HG03103 (cell line): ENCODE data around the gene CAMK1D.
"Not testable (repeated sequence)": the region's sequence is repeated elsewhere in the genome, so short reads cannot be mapped to it uniquely, and the experiment has no call there.

ENCODE experiments used
- ATAC-seq: cut with Tn5 transposase; IDR thresholded peaks from one replicate; pipeline ENCODE4 v1.9.1; 2021; ENCODE audit warnings: low read depth; ENCODE audit not compliant: unreplicated experiment

CAMK1D gene

DNA sequence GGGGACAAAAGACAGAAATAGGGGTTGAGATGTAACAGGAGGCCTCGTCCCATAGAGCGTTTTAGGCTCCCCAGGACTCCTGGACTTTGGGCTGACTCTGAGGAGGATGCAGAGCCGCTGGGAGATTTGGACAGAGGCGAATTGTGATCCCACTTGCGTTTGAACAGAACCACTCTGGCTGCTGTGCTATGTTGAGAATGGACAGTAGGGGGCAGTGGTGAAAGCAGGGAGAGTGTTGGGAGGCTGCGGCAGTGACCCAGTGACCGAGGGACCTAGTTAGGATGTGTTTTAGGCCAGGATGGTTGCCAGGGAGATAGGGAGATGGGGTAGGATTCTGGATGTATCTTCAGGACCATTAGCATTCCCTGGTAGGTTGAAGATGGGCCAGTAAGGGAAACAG is 380.5 kb downstream of the CAMK1D start:
- ATAC-seq: no peak

DNA sequence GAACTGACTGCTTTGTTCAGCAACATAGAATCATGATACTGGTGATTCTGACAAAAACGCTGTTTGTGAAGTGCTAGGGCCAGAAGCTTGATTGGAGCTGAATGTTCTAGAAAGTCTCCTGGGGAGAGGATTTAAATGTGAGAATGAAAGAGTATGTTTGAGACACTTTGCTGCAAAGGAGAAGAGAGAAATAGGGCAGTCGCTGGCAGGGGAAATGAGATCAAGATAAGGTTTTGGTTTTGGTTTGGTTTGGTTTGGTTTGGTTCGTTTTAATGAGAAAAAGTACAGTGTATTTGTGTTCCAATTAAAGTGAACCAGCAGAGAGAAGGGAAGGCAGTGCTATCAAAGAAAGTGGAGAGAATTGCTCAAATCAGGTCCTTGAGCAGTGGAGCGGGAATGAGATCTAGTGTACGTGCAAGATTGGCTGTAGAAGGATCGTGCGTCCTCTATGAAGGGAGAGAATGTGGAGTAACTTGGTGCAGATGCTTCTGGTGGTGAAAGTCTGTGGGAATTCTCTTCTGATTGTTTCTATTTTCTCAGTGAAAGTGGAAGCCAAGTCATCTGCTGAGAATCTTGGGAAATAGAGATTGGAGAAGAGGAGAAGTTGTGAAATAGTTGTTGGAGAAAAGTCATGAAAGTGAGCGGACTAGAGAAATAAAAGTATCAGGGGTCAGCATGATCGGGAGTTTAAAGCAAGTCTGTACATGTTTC is 381.6 kb downstream of the CAMK1D start:
- ATAC-seq: no peak

- no peak for ATAC-seq
These were observed 383.9 kb downstream of the CAMK1D start for GRCh38 chr10:12733271-12733670.

- no peak for ATAC-seq
These were observed 386.6 kb downstream of the CAMK1D start for GRCh38 chr10:12735843-12736462.

DNA sequence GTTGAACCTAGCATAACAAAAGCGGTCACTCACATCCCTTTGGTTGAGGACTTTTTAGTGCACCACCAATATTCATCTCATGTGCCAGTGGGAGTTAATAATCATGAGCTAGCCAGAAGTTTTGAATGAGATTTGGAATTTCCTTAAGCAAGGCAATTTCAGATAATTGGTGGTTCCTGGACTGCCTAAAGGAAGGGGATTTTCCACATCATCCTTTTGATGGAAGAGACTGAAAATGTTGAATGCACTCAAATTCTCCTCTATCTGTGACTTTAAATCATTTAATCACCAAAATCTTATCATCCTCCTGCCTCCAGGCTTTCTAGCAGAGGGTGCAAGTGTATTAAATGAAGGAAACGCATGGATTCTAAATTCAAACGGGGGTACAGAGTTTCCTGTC is 391.5 kb downstream of the CAMK1D start:
- ATAC-seq: no peak

DNA sequence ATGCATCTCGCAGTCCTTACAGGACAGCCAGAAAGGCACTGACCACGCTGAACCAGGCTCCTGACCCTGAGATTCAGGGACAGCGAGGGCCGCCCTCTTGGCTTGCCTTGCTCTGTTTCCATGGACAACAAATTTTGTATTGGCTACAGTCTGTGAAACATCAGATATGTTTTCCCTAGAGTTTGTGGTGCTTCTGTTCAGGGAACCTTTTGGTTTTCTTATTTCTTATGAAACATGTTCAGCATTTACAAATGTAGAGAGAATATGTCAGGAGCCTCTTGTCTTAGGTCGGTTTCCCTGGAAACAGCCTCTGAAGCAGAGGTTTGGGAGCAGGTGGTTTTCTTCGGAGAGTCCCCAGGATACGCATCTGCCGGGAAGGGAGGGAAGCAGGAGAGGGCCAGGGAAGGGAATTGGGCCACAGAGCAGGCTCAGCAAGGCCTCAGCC is 392.0 kb downstream of the CAMK1D start:
- no peak for ATAC-seq

- ATAC-seq: no peak
These were observed 393.4 kb downstream of the CAMK1D start for GRCh38 chr10:12742771-12743170.

- not testable (repeated sequence) for ATAC-seq
These were observed 394.1 kb downstream of the CAMK1D start for GRCh38 chr10:12743466-12743865.

DNA sequence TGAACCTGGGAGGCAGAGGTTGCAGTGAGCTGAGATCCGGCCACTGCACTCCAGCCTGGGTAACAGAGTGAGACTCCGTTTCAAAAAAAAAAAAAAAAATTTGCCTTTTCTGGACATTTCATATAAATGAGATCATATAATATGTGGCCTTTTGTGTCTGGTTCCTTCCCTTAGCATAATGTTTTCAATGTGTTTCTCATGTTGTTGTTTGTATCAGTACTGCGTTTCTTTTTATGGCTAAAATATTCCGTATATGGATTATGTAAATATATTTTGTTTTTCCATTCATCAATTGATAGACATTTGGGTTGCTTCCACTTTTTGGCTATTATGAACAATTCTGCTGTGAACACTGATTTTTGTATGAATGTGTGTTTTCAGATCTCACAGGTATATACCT is 394.6 kb downstream of the CAMK1D start:
- no peak for ATAC-seq

GRCh38 chr10:12748186-12748585 is 398.8 kb downstream of the CAMK1D start:
- ATAC-seq: no peak

DNA sequence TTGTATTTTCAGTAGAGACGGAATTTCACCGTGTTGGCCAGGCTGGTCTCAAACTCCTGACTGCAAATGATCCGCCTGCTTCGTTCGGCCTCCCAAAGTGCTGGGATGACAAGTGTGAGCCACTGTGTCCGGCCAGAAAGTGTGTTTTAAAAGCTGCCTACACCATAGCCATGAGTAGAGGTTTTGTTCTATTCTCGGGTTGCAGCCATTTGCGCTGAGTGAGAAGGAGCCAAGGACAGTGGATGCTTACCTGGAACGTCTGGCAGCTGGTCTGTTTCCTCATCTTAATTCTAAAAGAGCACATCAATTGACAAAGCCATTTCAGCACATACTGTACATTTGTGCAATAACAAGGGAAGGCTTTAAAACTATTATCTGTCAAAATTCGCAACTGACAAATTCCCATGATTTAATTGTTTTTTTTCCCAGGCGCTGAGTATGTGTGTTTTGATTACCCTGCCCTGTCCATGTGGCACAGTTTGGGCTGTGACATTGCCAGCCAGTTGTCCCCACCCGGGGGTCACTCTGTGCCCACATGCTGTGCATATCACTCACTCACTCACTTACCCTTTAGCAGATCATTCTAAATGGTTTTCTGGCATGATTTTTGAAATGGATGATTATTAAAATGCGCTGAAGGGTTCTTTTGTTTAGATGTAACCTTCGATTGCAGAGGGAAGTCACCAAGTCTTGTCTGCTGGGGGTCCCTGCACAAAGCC is 400.6 kb downstream of the CAMK1D start:
- ATAC-seq: no peak

- no peak for ATAC-seq
These were observed 401.3 kb downstream of the CAMK1D start for GRCh38 chr10:12750526-12751201.

DNA sequence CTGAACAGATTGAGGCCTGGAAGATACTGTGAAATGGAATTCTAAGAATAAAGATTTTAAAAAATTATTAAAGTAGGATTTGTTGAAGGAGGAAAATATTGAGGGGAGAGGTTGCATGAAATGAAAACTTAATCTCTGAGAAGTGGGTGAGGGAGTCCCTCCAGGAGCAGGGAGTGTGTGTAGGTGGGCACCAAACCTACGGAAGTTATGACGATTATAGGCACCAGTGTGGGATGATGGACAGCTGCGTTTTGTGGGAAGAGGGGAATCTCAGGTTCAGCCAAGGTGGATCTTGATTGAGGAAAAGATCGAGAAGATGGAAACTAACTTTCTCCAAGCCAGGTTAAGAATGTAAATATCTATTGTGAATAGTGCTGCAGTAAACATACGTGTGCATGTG is 405.7 kb downstream of the CAMK1D start:
- no peak for ATAC-seq

DNA sequence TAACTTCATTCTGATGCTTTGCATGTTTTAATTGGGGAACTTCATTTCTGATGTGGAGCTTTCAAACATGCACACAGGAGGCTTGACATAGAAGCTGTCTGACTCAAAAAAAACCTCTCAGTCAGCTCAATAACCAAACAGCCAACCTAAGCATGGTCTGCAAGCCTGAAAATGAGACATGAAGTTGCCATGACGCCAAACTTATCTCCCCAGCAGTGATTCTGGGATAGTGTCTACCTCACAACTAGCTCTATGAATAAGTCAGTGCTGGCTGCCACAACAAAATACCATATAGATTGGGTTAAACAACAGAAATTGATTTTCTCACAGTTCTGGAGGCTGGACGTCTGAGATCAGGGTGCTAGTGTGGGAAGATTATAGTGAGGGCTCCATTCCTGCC is 408.0 kb downstream of the CAMK1D start:
- ATAC-seq: no peak

DNA sequence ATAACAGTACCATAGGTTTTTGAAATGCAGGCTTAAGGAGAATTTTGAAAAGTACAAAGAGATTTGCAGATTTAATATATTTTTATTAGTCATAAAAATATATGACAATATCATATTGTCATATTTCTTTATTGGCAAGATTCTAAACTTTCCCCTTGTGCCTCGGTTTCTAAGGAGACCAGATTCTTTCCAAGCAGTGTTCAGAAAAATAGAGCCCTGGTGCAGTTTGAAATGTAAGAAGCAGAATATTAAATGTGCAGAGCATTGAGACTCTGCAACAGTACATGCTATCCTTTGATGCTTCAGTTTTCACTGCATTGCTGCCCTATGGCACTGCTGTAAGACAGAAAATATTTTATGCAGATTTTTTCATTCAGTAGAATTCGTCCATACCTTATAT is 408.9 kb downstream of the CAMK1D start:
- no peak for ATAC-seq

DNA sequence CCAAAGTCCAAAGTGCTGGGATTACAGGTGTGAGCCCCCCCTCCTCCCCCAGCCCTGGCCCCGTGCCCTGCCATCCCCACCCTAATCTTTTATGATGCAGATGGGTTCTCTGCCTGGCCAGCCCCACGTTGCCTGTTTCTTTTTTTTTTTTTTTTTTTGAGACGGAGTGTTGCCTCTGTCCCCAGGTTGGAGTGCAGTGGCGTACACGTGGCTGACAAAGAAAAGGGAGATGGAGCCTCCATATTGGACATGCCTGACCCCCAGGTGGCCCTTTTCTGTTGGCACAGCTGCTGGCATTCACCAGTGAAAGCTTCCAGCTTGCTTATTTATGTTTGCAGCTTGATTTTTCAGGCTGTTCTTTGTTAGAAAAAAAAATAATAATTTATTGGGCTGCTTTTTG is 416.9 kb downstream of the CAMK1D start:
- no peak for ATAC-seq

DNA sequence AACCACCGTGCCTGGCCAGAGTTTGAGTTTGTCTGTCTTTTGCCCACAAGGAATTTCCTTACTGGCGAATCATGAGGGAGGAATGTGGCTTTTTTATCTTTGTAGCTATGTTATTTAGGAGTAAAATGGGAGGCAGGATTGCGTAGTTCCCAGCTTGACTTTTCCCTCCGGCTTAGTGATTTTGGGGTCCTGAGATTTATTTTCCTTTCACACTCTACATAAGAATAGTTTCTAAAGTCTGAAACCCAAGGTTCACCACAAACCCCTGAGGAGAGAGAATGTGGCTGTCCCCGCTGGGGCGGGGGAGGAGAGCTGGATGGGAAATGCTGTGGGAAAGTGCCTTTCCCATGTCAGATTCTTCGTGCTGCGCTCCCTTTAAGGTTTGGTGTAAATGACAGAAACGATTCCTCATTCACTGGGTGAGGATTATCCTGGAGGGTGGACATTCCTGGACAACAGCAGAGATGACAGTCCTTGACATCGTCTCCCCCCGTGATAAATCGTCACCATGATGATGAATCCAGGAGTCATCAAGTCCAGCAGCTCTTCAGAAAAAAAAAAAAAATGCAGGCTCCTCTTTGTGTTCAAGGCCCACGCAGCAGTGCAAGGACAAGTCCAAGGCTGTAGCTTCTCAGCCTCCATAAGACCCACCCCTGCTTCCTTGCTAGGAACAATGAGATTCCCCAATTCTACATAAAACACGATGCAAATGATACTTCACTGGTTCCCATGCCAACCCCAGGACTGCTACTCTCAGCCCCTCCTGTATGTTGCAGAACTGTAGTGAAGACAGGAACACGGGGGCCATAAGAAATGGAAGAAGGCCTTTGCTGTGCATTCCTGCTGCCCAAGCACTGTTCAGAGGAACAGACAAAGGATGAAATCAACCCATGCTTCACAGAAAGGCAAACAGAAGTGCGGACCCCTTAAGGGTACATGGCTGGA is 419.1 kb downstream of the CAMK1D start:
- no peak for ATAC-seq

GRCh38 chr10:12769323-12770044 is 420.1 kb downstream of the CAMK1D start:
- ATAC-seq: no peak

- ATAC-seq: no peak
These were observed 422.8 kb downstream of the CAMK1D start for GRCh38 chr10:12771981-12772760.
